Globus pallidus (tissue), 1 donor: Measurements from ENCODE around the gene LAMA3.

Experiments
- DNase-seq: peaks from one replicate; pipeline ENCODE4 v3.0.0-alpha.2; 2015; ENCODE audit warnings: low spot score

The LAMA3 gene

GRCh38 chr18:23902396-23902795 lies 213.1 kb downstream of the LAMA3 start:
- no peak for DNase-seq

DNA sequence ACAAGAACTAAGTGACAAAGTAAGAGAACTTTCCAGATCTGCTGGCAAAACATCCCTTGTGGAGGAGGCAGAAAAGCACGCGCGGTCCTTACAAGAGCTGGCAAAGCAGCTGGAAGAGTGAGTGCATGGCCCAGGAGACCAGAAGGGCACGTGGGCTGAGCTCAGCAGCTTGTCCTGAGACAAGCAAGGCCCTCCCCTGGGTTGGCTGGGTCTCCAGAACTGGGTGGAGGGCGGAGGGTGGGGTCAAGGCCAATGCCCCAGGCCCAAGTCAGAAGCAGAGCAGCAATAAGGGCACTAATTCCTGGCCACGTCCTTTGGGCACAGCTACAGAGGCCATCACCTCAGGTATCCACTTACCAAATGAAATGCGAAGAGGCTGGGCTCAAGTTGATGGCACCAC lies 214.7 kb downstream of the LAMA3 start:
- DNase-seq = no peak

GRCh38 chr18:23906658-23907057 lies 217.4 kb downstream of the LAMA3 start:
- no peak for DNase-seq

- DNase-seq = no peak
These were observed 219.6 kb downstream of the LAMA3 start for GRCh38 chr18:23908827-23909226.

- DNase-seq = no peak
These were observed 220.8 kb downstream of the LAMA3 start for GRCh38 chr18:23910032-23910431.

DNA sequence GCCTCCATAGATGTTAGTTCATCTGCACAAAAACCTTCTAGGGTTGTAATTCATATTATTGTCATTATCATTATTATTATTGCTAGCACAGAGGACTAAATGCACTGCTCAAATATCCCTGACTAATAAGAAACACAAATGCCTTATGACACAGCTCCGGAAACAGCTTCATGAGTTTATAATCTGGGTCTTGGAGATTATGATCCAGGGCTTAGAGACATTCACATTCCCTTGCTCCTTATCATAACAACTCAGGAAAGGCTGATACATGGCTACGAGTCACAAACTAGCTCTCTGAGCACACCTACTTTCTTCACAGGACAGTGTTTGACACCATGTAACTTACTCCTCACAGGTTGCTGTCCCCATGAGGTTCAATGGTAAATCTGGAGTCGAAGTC lies 223.1 kb downstream of the LAMA3 start:
- no peak for DNase-seq

GRCh38 chr18:23916338-23916737 lies 227.1 kb downstream of the LAMA3 start:
- DNase-seq = no peak

DNA sequence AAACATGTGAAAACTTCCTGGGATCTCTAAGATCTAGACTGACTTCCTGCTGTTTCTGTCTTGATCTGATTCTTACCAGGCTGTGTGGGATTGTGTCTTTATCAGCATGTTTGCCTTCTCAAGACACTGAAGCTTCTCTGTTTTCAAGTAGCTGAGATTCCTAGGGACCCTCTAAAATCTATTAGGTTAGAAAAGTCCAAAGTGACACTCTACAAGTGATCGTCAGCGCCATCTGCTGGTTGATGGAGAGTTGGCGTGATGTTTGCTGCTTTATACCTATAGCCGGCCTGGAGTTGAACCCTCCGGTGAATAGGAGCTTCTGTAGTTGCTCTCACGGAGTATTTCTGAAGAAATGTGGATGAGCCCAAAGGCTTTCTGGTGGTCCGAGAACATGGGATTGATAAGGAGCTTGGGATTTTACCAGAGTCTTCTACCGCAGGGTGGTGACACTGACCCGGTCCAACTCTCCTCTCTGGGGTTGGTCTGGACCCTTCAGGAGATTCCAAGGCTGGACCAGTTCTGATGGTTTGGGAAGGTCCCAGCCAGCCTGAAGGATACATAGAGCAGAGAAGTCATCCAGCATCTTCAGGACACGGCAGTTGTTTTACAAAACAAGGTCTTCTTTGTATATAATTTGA lies 229.3 kb downstream of the LAMA3 start:
- peak; percentile 25 for DNase-seq

- DNase-seq = no peak
These were observed 230.8 kb downstream of the LAMA3 start for GRCh38 chr18:23920054-23920453.

DNA sequence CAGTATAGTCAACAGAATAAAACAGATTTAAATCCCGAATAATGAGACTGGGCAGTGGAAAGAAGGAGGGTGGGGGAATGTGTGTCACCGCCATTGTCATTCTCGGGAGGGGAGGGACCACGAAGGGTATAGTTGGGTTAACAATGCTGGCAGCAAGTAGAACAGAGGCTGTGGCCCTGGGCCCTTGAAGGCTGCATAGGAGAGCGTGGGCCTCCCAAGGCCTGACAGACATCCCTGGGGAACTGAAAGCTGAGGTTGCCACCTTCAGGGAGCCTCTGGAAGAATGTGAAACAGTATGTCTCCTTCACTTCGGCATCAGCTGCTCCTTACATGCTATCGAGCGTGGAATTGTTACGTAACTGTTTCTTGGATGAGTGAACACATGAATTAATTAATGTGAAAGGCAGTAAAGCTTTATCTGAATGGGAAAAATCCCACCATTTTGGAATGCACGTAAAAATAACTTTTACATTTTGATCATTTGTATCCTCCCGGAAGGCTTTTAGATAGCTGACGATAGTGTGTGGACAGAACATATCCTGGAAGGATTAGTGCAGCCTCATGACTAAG lies 232.5 kb downstream of the LAMA3 start:
- no peak for DNase-seq

GRCh38 chr18:23922939-23923338 lies 233.7 kb downstream of the LAMA3 start:
- no peak for DNase-seq

GRCh38 chr18:23924813-23925212 lies 235.6 kb downstream of the LAMA3 start:
- no peak for DNase-seq

DNA sequence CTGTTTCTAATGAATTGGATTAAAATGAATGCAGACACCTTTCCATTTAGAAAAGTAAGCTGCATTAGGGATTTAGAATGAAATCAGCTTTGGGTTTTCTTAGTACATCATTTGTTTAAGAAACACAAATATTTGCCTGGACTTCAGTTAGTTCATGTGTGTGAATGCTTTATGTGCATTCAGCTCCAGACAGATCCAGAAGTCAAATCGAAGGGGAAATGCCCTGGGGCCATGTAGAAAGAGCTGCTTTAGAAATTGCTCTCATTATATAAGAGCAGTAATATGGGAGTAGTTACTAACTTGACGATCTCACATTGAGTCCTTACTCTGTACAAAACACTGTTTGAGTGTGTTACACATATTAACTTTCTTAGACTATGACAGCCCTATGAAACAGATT lies 237.3 kb downstream of the LAMA3 start:
- DNase-seq = no peak

GRCh38 chr18:23927821-23928746 lies 238.8 kb downstream of the LAMA3 start:
- DNase-seq = no peak

DNA sequence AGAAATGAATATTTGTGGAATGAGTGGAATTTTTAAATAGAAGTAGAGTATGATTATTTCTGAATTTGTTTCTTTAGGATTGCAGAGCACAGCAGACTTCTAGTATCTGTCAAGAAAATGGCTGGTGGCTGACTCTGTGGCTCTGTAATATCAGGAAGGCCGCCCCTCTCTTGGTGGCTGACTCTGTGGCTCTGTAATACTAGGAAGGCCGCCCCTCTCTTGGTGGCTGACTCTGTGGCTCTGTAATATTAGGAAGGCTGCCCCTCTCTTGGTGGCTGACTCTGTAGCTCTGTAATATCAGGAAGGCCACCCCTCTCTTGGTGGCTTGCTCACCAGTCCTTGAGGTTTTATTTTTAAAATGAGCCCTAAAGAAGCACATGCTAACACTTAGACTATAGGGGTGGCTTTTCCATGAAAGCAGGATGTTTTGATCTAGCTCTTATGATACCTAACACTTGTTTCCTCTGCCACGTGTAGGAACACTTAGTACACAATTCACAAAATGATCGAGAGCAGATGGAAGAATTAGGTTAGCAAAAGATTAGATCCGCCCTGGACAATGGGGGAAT lies 240.2 kb downstream of the LAMA3 start:
- DNase-seq = no peak

GRCh38 chr18:23930002-23930401 lies 240.7 kb downstream of the LAMA3 start:
- no peak for DNase-seq

DNA sequence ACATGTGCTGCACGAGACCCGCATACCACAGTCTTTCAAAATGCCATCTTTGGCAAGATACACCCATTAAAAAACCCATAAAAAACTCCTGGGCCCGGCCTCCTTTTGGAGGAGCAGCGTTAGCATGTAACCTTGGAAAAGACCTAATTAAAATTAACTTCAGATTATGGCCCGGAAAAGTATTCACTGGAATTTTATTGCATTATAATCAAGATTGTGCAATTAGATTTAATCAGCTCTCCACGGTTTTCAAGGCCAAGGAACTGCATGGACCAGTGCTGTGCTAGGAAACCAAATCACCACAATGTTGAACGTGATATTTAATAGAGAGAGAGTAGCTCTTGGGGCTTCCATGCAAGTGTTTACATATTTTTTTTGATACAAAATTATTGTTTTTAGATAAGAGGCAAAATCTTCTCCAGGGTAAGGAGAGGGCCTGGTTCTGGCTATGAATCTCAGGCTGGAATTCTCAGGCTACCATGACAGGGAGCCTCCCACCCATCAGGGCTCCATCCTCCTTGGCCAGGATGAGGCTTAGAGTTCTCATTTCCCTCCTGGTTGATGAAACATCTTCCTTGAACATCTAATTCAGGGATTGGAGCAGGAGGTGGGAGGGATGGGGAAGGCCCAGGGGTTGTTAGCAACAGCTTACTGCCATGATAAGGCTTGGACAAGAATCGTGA lies 243.3 kb downstream of the LAMA3 start:
- DNase-seq = no peak

GRCh38 chr18:23933407-23933806 lies 244.2 kb downstream of the LAMA3 start:
- DNase-seq = no peak

GRCh38 chr18:23934252-23934651 lies 245.0 kb downstream of the LAMA3 start:
- DNase-seq = no peak

- DNase-seq = no peak
These were observed 245.6 kb downstream of the LAMA3 start for GRCh38 chr18:23934863-23935262.

DNA sequence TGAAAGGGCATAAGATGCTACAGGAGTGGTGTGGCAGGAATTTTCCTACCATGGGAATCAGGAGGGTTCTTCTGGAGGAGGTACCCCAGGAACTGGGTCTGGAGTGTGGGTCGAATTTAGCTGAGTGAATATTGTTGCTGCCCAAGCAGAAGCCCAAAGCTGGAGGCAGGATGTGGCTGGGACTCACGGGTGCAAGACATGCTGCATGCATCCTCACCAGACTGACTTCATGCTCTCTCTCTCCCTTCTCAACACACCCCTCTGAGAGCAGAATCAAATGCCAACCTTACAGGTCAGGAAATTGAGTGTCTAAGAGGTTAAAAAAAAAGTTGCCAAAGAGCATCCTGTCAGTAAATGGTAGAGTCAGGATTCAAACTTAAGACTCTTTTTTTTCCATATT lies 246.6 kb downstream of the LAMA3 start:
- no peak for DNase-seq

GRCh38 chr18:23936381-23936958 lies 247.2 kb downstream of the LAMA3 start:
- DNase-seq = no peak
